ENCODE measurements around the gene SPATA17.

Gene SPATA17

DNA sequence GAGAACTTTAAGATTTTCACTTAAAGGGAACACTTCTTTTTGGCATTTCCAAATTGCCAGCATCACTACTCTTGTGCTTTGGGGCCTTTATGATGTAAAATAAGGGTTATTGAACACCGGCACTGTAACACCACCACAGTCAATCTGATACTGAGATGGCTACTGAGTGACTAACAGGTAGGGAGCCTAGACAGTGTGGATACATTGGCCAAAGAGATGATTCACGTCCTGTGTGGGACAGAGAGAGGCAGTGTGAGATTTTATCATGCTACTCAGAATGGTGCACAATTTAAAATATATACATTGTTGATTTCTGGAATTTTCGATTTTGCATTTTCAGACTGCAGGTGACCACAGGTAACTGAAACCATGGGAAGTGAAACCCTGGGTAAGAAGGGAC, 261.6 kb downstream of the SPATA17 start:
- Mint-ChIP-seq H3K36me3 (no peaks in the 10 kb centered on the region), H3K9me3 (peaks cover 0 to 3% of the 10 kb centered on the region in 2 donors), H3K4me1 (no peaks in the 10 kb centered on the region), H3K27ac (no peak overlapping the region), H3K27me3 (no peaks in the 10 kb centered on the region), H3K4me3 (no peak overlapping the region)
- DNase-seq (no peak), ATAC-seq (replicated peaks) (no peak)

DNA sequence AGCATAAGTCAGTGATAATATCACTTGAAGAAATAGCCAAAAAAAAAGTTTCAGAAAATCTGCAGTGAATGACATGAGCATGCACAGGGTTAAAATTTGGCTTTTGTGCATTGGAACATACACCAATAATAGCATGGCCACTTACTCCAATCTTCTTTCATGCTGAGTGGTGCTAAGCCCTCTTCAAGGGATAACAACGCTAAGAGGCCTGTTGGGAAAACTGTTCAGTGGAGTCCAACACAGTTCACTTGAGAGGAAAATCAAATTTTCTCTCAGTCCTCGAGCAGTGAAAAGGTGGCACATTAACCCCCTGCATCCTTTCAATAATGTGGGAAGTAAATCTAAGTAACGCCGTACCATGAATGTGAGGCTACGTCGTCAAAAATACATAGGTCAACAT, 264.7 kb downstream of the SPATA17 start:
- H3K27me3 Mint-ChIP-seq = no peaks in the 10 kb centered on the region

DNA sequence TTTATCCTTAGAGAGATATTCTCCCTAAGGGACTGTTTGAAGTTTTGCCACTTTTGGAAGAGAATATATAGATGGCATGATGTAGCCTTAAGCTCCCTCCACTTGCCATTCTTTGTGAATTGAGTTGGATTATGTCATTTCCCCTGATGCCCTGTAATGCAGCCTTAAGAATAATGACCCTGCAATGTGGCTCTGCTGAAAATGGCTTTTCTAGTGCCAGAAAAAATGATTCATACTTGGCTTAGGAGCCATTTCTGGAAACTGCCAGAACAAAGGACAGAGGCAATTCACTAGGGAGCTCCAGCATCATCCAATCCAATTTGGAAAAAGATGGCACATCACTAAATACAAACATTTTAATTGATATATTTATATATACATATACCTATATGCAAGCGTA, 265.3 kb downstream of the SPATA17 start:
- DNase-seq = no peak
- Mint-ChIP-seq H3K36me3 (no peaks in the 10 kb centered on the region), H3K27me3 (no peaks in the 10 kb centered on the region), H3K4me3 (no peak overlapping the region), H3K9me3 (peaks cover 0 to 1% of the 10 kb centered on the region in 2 donors), H3K4me1 (no peaks in the 10 kb centered on the region), H3K27ac (no peak overlapping the region)
- no peak for ATAC-seq (replicated peaks)

More for the DNA sequence above, 264.7 kb downstream of the SPATA17 start:
- Mint-ChIP-seq H3K27ac (no peak overlapping the region), H3K4me1 (no peaks in the 10 kb centered on the region), H3K9me3 (no peaks in the 10 kb centered on the region), H3K4me3 (no peak overlapping the region), H3K36me3 (no peaks in the 10 kb centered on the region)
- ATAC-seq (replicated peaks) (no peak), DNase-seq (no peak)

DNA sequence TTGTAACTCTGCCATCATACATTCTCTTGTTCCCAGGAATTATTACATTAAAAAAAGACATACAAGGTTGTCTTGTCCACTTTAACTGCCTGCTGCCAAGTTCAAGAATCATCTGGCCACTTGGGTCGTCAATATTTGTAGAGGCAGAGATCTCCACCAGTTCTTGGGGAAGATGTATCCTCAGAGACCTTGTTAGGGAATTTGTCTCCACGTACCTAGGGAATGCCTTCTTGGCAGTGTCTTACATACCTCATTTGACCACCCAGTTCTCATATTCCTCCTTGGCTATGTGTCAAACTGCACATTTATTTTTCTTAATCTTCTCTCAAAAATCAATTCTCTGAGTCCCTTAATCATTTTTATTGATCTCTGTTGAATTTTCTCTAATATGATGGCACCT, 266.0 kb downstream of the SPATA17 start:
- no peak for ATAC-seq (replicated peaks)
- Mint-ChIP-seq H3K4me3 (no peak overlapping the region), H3K9me3 (peaks cover 0 to 1% of the 10 kb centered on the region in 2 donors), H3K36me3 (no peaks in the 10 kb centered on the region), H3K4me1 (no peaks in the 10 kb centered on the region), H3K27ac (no peak overlapping the region), H3K27me3 (no peaks in the 10 kb centered on the region)
- no peak for DNase-seq

DNA sequence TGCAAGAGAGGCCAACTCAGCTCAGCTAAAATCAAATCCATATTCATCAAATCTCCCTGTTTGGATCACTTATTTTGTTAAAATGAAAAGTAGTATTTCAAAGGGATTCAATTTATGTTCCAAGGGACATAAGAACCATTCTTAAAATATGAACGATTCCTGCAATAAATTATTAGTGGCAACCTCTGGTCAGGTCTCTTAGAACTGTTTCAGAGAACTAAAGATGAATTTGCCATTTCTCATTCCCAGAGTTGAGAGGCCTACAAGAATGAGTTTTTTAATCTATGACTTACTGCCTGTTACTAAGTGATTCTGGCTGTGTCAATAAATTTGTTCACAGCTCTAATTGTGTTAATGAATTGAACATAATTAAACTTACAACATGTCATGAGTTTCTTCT, 268.5 kb downstream of the SPATA17 start:
- DNase-seq = no peak
- H3K27ac Mint-ChIP-seq = no peak overlapping the region
- no peaks in the 10 kb centered on the region for H3K27me3 Mint-ChIP-seq
- H3K9me3 Mint-ChIP-seq = peaks cover 0 to 1% of the 10 kb centered on the region in 2 donors
- no peak for ATAC-seq (replicated peaks)
- H3K4me1 Mint-ChIP-seq = no peaks in the 10 kb centered on the region
- no peaks in the 10 kb centered on the region for H3K36me3 Mint-ChIP-seq
- no peak overlapping the region for H3K4me3 Mint-ChIP-seq

DNA sequence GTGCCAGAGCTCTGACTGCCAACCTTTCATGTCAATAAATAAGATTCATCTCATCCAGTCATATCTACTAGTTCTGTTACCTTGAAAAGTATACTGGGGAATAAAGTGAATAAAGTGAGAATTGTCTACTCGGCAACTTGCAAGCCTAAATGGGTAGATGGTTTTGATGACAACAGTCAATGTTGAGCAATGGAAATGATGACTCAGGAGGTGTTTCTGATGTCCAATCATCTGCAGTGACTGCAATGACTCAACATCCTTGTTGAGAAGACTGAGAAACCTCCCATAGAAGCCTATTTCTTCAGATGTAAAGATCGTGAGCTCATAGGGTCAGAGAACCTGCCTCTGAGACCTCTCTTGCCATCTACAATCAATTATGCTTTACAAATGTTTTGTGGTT, 276.4 kb downstream of the SPATA17 start:
- Mint-ChIP-seq H3K27me3 (no peaks in the 10 kb centered on the region), H3K4me1 (no peaks in the 10 kb centered on the region), H3K9me3 (peaks cover 0 to 5% of the 10 kb centered on the region in 2 donors), H3K27ac (no peak overlapping the region), H3K36me3 (no peaks in the 10 kb centered on the region), H3K4me3 (no peak overlapping the region)
- no peak for DNase-seq
- ATAC-seq (replicated peaks) = no peak

DNA sequence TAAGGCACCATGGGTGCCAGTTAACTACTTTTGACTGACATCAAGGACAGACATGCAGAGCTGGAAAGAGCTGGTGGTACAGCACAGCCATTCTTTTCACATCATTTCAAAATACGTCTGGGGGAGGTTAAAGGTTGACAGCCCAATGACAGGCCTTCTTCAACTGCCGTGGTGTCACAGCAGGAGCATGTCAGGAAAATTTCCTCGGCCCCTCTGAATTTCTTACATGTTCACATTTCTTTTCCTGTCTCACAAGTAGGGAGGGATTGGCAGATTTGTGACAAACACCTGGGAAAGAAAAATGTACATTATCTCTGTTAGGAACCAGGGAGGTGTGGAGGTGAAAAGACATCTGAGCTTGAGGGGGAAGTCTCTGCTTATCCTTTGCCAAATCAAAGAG, 279.1 kb downstream of the SPATA17 start:
- Mint-ChIP-seq H3K27ac (no peak overlapping the region), H3K27me3 (no peaks in the 10 kb centered on the region), H3K4me1 (no peaks in the 10 kb centered on the region), H3K36me3 (no peaks in the 10 kb centered on the region), H3K4me3 (no peak overlapping the region), H3K9me3 (peaks cover 0 to 7% of the 10 kb centered on the region in 2 donors)
- no peak for ATAC-seq (replicated peaks)
- no peak for DNase-seq

DNA sequence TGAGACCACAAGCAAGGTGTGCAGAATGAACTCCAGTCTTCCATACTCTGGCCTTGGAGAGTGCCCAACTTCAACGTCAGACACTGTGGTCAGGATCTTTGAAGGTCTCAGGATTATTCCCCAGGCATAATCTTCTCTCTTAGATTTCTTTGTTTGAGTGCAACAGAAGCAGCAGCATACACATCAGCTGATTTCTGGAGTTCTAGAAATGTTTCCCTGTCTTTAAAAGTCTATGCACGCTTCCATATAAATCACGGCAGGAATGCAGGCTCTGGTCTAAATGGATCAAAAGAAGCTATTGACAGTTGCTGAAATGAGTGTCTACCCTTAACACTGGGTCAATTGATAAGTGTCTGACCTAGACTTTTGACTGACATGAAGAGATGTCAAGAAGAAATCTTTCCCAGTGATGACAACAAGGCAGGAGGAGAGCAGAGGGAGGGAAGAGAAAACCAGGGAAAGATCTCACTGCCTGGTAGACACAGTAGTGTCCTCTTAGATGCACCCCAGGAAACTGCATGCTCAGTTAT, 279.7 kb downstream of the SPATA17 start:
- ATAC-seq (replicated peaks) (no peak), DNase-seq (no peak)
- Mint-ChIP-seq H3K27ac (no peak overlapping the region), H3K27me3 (no peaks in the 10 kb centered on the region), H3K4me3 (no peak overlapping the region), H3K36me3 (no peaks in the 10 kb centered on the region), H3K9me3 (peaks cover 0 to 6% of the 10 kb centered on the region in 2 donors), H3K4me1 (no peaks in the 10 kb centered on the region)

DNA sequence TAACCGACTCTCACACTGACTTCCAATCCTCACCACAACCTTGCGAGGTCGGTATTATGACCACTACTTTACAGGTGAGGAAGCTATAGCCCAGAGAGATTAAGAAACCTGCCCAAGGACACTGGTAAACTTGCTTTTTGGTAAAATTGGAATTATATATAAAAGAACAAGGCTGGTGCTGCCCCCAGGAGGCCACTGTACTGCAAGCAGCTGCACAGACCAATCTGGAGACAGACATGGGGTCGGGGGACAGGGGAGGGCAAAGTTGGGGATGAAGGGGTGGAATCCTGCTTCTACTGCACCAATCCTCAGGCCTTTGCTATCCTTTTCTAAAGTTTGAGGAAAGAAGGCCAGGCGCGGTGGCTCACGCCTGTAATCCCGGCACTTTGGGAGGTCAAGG, 280.8 kb downstream of the SPATA17 start:
- Mint-ChIP-seq H3K36me3 (no peaks in the 10 kb centered on the region), H3K27me3 (no peaks in the 10 kb centered on the region), H3K4me1 (no peaks in the 10 kb centered on the region), H3K4me3 (no peak overlapping the region), H3K9me3 (peaks cover 0 to 4% of the 10 kb centered on the region in 2 donors), H3K27ac (no peak overlapping the region)
- ATAC-seq (replicated peaks) = no peak
- DNase-seq = no peak

DNA sequence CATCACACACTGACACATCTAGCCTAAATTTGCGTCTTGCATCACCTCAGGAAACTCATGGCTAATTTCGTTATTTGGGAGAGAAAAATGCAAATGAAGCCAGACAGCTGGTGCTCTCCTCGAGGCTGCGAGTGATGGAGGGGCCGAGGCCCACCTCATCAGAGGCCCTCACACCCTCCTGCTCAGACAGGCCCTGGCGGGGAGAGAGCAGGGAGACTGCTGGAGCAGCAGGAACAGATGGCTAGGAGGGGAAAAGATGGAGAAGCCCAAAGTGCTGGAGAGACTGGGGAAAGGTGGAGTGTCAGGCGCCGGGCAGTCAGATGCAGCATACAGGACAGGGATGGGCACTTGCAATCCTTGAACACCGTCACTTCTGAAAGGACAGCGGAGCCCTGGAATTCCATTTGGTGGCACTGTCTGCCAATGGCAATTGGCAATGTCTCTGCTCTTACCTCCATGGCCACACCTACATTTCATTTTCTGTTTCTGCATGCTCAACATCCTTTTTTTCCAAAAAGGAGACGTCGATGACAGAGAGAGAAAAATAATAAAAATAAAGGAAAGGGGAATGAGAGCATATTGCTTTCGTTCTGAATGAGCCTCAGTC, 286.2 kb downstream of the SPATA17 start:
- Mint-ChIP-seq H3K4me1 (no peaks in the 10 kb centered on the region), H3K27ac (no peak overlapping the region), H3K4me3 (no peak overlapping the region), H3K27me3 (no peaks in the 10 kb centered on the region), H3K36me3 (no peaks in the 10 kb centered on the region), H3K9me3 (peaks cover 0 to 3% of the 10 kb centered on the region in 2 donors)
- DNase-seq (no peak), ATAC-seq (replicated peaks) (no peak)

DNA sequence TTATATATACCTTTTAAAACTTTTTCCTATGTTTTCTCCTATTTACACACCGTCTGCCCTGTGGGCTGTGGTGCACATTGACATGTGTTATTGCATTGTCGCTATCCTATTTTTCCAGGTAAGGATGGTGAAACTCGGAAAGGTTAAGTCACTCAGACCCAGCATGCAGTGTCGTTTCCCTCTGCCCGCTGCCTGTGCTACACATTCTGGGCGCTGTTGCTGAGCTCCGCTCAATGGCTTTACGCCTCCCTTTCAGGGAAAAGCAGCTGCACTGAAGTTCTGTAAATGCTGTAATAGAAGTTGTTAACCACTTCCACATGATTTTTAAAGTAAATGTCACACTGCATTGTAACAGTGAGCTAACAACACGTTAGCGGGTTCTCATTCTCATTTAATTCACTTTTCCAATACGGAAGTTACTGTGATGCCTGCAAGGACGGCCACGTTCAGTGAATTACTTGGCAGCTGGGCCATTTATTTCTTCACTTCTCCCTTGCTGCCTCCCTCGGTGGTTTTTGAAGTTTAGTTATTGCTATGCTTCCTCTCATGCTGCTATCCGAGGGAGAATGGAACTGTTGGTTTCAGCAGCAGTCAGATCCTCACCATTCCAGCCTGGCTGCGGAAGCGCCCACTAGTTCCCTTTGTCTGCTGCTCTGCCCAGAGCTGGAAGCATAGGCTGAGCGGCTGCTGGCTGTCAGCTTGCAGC, 288.7 kb downstream of the SPATA17 start:
- Mint-ChIP-seq H3K4me1 (no peaks in the 10 kb centered on the region), H3K4me3 (no peak overlapping the region), H3K36me3 (no peaks in the 10 kb centered on the region), H3K9me3 (peaks cover 0 to 2% of the 10 kb centered on the region in 2 donors), H3K27me3 (peaks cover 5 to 8% of the 10 kb centered on the region in 2 donors), H3K27ac (no peak overlapping the region)
- DNase-seq = no peak
- no peak for ATAC-seq (replicated peaks)

Measured in stimulated activated naive B cell treated with anti-CD40 and anti-IgM and Interleukin-4, amounts not matched to agents 10 μg/mL and 1 μg/mL and 100 μg/mL, for 72 hours (primary cell).